ENCODE measurements around the gene APOL1.

GRCh38 chr22:36302439-36303114 is 49.6 kb downstream of the APOL1 start:
- TF ChIP-seq POLR2A (IDR thresholded peaks at IDR 0.05): no peak
- TF ChIP-seq CTCF (IDR thresholded peaks at IDR 0.05): no peak
